GM19468 (cell line): ENCODE measurements around the gene USF2.

Source experiments
- ATAC-seq: cut with Tn5 transposase; IDR thresholded peaks from one replicate; pipeline ENCODE4 v1.9.1; 2021; ENCODE audit warnings: mild to moderate bottlenecking, moderate library complexity, moderate number of reproducible peaks; ENCODE audit not compliant: unreplicated experiment; ENCODE audit errors: extremely low read depth

USF2 gene

GRCh38 chr19:35314031-35314430 lies 45.3 kb downstream of the USF2 start:
- no peak for ATAC-seq

- ATAC-seq = no peak
Measured at GRCh38 chr19:35314858-35315470, 46.2 kb downstream of the USF2 start.

GRCh38 chr19:35315883-35316282 lies 47.1 kb downstream of the USF2 start:
- ATAC-seq = no peak

GRCh38 chr19:35316560-35316959 lies 47.8 kb downstream of the USF2 start:
- ATAC-seq = no peak

- ATAC-seq = no peak
Measured at GRCh38 chr19:35317464-35318043, 48.8 kb downstream of the USF2 start.

GRCh38 chr19:35318679-35319448 lies 50.1 kb downstream of the USF2 start:
- ATAC-seq = no peak

- ATAC-seq = no peak
Measured at GRCh38 chr19:35320065-35320713, 51.4 kb downstream of the USF2 start.

GRCh38 chr19:35321291-35321690 lies 52.5 kb downstream of the USF2 start:
- ATAC-seq = no peak

- no peak for ATAC-seq
Measured at GRCh38 chr19:35322014-35322413, 53.3 kb downstream of the USF2 start.

GRCh38 chr19:35327642-35328041 lies 58.9 kb downstream of the USF2 start:
- no peak for ATAC-seq

GRCh38 chr19:35328851-35329285 lies 60.1 kb downstream of the USF2 start, which contains the start of gene CD22:
Gene CD22, plus strand, starts transcription at chr19:35329187. Its CDS starts 2,854 bp downstream, at chr19:35332041.
- ATAC-seq = no peak

- no peak for ATAC-seq
Measured at GRCh38 chr19:35329323-35329722, 60.6 kb downstream of the USF2 start.
